ENCODE data around the gene LRBA. TPM values are rescaled to one million over a fixed set of nuclear protein-coding genes. Genes with fewer than 3 reads are reported as not detected.

Gene LRBA
- polyA plus RNA-seq, 2 of the 4 experiments (the other 2 are of a cell fraction), result 10.7 to 25.1 TPM

DNA sequence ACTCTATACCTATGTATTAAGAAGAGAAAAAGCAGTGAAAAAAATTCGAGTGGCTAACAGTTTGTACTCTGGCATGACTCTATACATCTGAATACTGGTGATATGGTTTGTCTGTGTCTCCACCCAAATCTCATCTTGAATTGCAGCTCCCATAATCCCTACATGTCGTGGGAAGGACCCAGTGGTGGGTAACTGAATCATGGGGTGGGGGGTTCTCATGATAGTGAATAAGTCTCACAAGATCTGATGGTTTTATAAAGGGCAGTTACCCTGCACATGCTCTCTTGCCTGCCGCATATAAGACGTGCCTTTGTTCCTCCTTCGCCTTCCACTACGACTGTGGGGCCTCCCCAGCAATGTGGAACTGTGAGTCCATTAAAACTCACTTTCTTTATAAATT is 70.4 kb downstream of the LRBA start:
- H3K4me1 ChIP-seq, result no peaks in the 10 kb centered on the region
- ChIA-PET POLR2A (no interaction called here), CTCF (no interaction called here)
- H3K4me2 ChIP-seq, result no peak overlapping the region
- WGBS (ENCODE audit: missing lambda C conversion rate), result 80% methylated on average over 6 of the region's 6 CpGs
- TF ChIP-seq FOSL2 (IDR thresholded peaks at IDR 0.05) (no peak), FOSL2 (CRISPR knock-in tag; IDR thresholded peaks at IDR 0.05) (no peak), EHMT2 (IDR thresholded peaks at IDR 0.05; ENCODE audit: low read depth) (no peak), TP53 (CRISPR knock-in tag; IDR thresholded peaks at IDR 0.05) (no peak), JUNB (IDR thresholded peaks at IDR 0.05) (no peak), NPAS2 (CRISPR knock-in tag; IDR thresholded peaks at IDR 0.05; ENCODE audit: borderline replicate concordance) (no peak), GATA3 (IDR thresholded peaks at IDR 0.05; ENCODE audit: borderline replicate concordance) (no peak), POLR2A (IDR thresholded peaks at IDR 0.05; ENCODE audit: low read length) (no peak), CBX2 (IDR thresholded peaks at IDR 0.05; ENCODE audit: borderline replicate concordance, low read depth) (no peak), JUN (IDR thresholded peaks at IDR 0.05) (no peak), CHD2 (IDR thresholded peaks at IDR 0.05; ENCODE audit: low read length, partially characterized antibody) (no peak), PHF8 (IDR thresholded peaks at IDR 0.05; ENCODE audit: borderline replicate concordance, low read depth) (no peak), ZC3H11A (IDR thresholded peaks at IDR 0.05) (no peak), MAFK (IDR thresholded peaks at IDR 0.05; ENCODE audit: partially characterized antibody) (no peak), RCOR1 (IDR thresholded peaks at IDR 0.05; ENCODE audit: low read depth, low read length) (no peak), ZSCAN20 (CRISPR knock-in tag; IDR thresholded peaks at IDR 0.05) (no peak), E2F6 (IDR thresholded peaks at IDR 0.05; ENCODE audit: borderline replicate concordance, low read depth) (no peak)
- TF ChIP-seq, protein P1, sequence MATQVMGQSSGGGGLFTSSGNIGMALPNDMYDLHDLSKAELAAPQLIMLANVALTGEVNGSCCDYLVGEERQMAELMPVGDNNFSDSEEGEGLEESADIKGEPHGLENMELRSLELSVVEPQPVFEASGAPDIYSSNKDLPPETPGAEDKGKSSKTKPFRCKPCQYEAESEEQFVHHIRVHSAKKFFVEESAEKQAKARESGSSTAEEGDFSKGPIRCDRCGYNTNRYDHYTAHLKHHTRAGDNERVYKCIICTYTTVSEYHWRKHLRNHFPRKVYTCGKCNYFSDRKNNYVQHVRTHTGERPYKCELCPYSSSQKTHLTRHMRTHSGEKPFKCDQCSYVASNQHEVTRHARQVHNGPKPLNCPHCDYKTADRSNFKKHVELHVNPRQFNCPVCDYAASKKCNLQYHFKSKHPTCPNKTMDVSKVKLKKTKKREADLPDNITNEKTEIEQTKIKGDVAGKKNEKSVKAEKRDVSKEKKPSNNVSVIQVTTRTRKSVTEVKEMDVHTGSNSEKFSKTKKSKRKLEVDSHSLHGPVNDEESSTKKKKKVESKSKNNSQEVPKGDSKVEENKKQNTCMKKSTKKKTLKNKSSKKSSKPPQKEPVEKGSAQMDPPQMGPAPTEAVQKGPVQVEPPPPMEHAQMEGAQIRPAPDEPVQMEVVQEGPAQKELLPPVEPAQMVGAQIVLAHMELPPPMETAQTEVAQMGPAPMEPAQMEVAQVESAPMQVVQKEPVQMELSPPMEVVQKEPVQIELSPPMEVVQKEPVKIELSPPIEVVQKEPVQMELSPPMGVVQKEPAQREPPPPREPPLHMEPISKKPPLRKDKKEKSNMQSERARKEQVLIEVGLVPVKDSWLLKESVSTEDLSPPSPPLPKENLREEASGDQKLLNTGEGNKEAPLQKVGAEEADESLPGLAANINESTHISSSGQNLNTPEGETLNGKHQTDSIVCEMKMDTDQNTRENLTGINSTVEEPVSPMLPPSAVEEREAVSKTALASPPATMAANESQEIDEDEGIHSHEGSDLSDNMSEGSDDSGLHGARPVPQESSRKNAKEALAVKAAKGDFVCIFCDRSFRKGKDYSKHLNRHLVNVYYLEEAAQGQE (IDR thresholded peaks at IDR 0.05), result no peak
- DNase-seq (ENCODE audit: low read depth in 1 of 2, low spot score in 1 of 2), result no peak
- ATAC-seq, result no peak
- no peak overlapping the region for H3K27ac ChIP-seq
- no peak for FAIRE-seq
- no peaks in the 10 kb centered on the region for H3K9me3 ChIP-seq
- no peak overlapping the region for H3K4me3 ChIP-seq

- ATAC-seq (no peak), DNase-seq (ENCODE audit: low read depth in 1 of 2, low spot score in 1 of 2) (no peak), FAIRE-seq (no peak)
- Histone ChIP-seq H3K9me3 (no peaks in the 10 kb centered on the region), H3K27ac (no peak overlapping the region), H3K4me3 (no peak overlapping the region), H3K4me2 (no peak overlapping the region), H3K4me1 (no peaks in the 10 kb centered on the region)
- CTCF ChIA-PET, result no interaction called here
- TF ChIP-seq, protein P2, sequence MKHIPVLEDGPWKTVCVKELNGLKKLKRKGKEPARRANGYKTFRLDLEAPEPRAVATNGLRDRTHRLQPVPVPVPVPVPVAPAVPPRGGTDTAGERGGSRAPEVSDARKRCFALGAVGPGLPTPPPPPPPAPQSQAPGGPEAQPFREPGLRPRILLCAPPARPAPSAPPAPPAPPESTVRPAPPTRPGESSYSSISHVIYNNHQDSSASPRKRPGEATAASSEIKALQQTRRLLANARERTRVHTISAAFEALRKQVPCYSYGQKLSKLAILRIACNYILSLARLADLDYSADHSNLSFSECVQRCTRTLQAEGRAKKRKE (CRISPR knock-in tag; IDR thresholded peaks at IDR 0.05; ENCODE audit: low read depth), result no peak
- TF ChIP-seq EHMT2 (IDR thresholded peaks at IDR 0.05; ENCODE audit: low read depth), result no peak
- no peak for TF ChIP-seq RAD21 (conservative IDR thresholded peaks at IDR 0.05 in 1 of 2, IDR thresholded peaks at IDR 0.05 in 1 of 2)
- WGBS (ENCODE audit: missing lambda C conversion rate), result 83% methylated on average over 2 of the region's 2 CpGs
- POLR2A ChIA-PET, result no interaction called here
Measured at GRCh38 chr4:150943818-150944217, 71.3 kb downstream of the LRBA start.

DNA sequence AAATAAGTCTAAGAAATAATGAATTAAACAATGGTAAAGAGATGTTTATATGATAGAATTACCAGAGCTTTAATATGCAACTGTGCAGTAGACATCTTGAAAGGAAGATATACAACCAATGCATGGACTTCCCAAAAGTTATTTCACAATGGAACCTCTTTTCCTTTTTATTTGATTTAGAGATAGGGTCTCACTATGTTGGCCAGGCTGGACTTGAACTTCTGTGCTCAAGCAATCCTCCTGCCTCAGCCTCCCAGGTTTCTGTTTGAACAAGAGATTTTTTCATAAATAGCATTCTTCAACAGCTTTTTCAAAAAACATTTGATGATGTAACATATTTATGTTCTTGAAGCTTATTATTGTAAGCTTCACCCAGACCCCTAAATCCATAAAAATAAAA is 72.0 kb downstream of the LRBA start:
- no peak for DNase-seq (ENCODE audit: low read depth in 1 of 2, low spot score in 1 of 2)
- Histone ChIP-seq H3K9me3 (no peaks in the 10 kb centered on the region), H3K27ac (no peak overlapping the region), H3K4me1 (no peaks in the 10 kb centered on the region), H3K4me3 (no peak overlapping the region), H3K4me2 (no peak overlapping the region)
- TF ChIP-seq RCOR1 (IDR thresholded peaks at IDR 0.05; ENCODE audit: low read depth, low read length), result no peak
- no peak for TF ChIP-seq NPAS2 (CRISPR knock-in tag; IDR thresholded peaks at IDR 0.05; ENCODE audit: borderline replicate concordance)
- no peak for TF ChIP-seq BCL3 (IDR thresholded peaks at IDR 0.05)
- TF ChIP-seq HOXB5 (CRISPR knock-in tag; IDR thresholded peaks at IDR 0.05), result no peak
- TF ChIP-seq KDM5A (IDR thresholded peaks at IDR 0.05), result no peak
- TF ChIP-seq FOSL2 (IDR thresholded peaks at IDR 0.05), result no peak
- TF ChIP-seq FOSL2 (CRISPR knock-in tag; IDR thresholded peaks at IDR 0.05), result no peak
- TF ChIP-seq, protein P3, sequence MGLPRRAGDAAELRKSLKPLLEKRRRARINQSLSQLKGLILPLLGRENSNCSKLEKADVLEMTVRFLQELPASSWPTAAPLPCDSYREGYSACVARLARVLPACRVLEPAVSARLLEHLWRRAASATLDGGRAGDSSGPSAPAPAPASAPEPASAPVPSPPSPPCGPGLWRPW (IDR thresholded peaks at IDR 0.05), result no peak
- TF ChIP-seq RARB (CRISPR knock-in tag; IDR thresholded peaks at IDR 0.05), result no peak
- no peak for TF ChIP-seq HOXB13 (CRISPR knock-in tag; IDR thresholded peaks at IDR 0.05; ENCODE audit: low read depth)
- TF ChIP-seq ZNF302 (CRISPR knock-in tag; IDR thresholded peaks at IDR 0.05), result no peak
- TF ChIP-seq TFCP2L1 (CRISPR knock-in tag; IDR thresholded peaks at IDR 0.05), result no peak
- no peak for ATAC-seq
- ChIA-PET CTCF (no interaction called here), POLR2A (no interaction called here)
- FAIRE-seq, result no peak

All from A549 (cell line).